Astrocyte of the cerebellum (primary cell): ENCODE data around the gene SPDYE5.

ENCODE experiments used
- DNase-seq: peaks from one replicate; pipeline ENCODE4 v3.0.0-alpha.2; 2011; ENCODE audit warnings: low read depth
- H3K4me3 ChIP-seq: 2 replicates; pipeline ENCODE4 v1.5.1; 2011; ENCODE audit warnings: mild to moderate bottlenecking, low read depth, low read length, moderate library complexity
- CTCF ChIP-seq: IDR thresholded peaks from 2 replicates; pipeline ENCODE4 v1.5.1; 2012; ENCODE audit warnings: low read length, low read depth, moderate library complexity, mild to moderate bottlenecking; ENCODE audit errors: missing control alignments
- in situ Hi-C: cut with HindIII; loops from 2 replicates; pipeline ENCODE4 v1.10.0; 2017; ENCODE audit warnings: low sequenced_read_pairs

SPDYE5 gene

GRCh38 chr7:75537731-75538130 is 45.6 kb downstream of the SPDYE5 start:
- in situ Hi-C loops = no loop called here
- no peak for TF ChIP-seq CTCF
- no peak for DNase-seq
- no peak overlapping the region for H3K4me3 ChIP-seq

- no peak for DNase-seq
Observed at GRCh38 chr7:75546237-75547015, 54.3 kb downstream of the SPDYE5 start.

More at GRCh38 chr7:75546237-75547015, 54.3 kb downstream of the SPDYE5 start:
- no peak for TF ChIP-seq CTCF
- in situ Hi-C loops = no loop called here
- no peak overlapping the region for H3K4me3 ChIP-seq
